ENCODE measurements around the gene PTPRT.
"Not testable (repeated sequence)": the region's sequence is repeated elsewhere in the genome, so short reads cannot be mapped to it uniquely, and the experiment has no call there.

Gene PTPRT

DNA sequence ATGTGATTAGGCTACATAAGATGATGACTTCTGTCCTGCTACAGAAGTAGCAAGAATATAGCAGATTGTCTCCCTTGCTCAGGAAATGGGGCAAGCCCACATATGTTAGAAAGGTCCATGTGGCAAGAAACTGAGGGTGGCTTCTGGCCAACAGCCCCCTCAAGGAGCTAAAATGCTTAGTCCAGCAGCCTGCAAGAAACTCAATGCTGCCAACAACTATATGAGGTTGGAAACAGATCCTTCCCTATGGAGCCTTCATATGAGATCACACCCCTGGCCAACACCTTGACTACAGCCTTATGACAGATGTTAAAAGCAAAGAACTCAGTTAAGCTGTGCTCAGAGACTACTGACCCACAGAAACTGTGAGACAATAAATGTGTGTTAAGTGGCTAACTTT lies 22.1 kb downstream of the PTPRT start:
- Histone ChIP-seq H3K27ac (ENCODE audit: low read depth, low read length) (no peak overlapping the region), H3K36me3 (ENCODE audit: control insufficient read depth in 5 of 5, insufficient read depth in 5 of 5, low read length in 5 of 5) (no peaks in the 10 kb centered on the region), H3K4me1 (ENCODE audit: control insufficient read depth in 5 of 5, insufficient read depth in 5 of 5, low read length in 5 of 5) (no peaks in the 10 kb centered on the region), H3K9me3 (ENCODE audit: control insufficient read depth in 5 of 5, low read length in 5 of 5) (no peaks in the 10 kb centered on the region), H3K27me3 (ENCODE audit: control insufficient read depth in 5 of 5, insufficient read depth in 4 of 5, low read length in 5 of 5) (peaks cover 0 to 11% (median 0%) of the 10 kb centered on the region in 5 donors), H3K4me3 (ENCODE audit: low read depth in 1 of 5, low read length in 5 of 5) (no peak overlapping the region), H3K9ac (ENCODE audit: low read length in 5 of 5) (no peak overlapping the region)

DNA sequence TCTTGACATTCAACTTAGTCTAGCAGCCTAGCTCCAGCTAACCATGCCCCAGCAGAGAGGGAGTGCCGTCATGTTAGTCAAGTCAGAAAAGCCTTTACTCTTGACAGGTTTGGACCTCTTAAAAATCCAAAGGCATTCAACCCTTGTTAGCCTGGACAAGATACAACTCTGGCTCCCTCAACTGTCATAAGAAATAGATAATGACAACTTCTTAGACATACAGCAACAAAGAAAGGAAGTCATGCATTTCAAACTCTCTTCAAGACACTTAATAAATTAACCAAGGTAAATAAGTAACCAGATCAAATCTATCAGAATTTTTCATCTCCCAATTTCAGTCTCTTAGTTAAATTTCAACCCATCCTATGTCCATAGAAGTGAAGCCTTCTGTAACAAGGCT lies 22.7 kb downstream of the PTPRT start:
- Histone ChIP-seq H3K27me3 (ENCODE audit: control insufficient read depth in 5 of 5, insufficient read depth in 4 of 5, low read length in 5 of 5) (peaks cover 0 to 13% (median 0%) of the 10 kb centered on the region in 5 donors), H3K4me1 (ENCODE audit: control insufficient read depth in 5 of 5, insufficient read depth in 5 of 5, low read length in 5 of 5) (peaks cover 0 to 2% (median 0%) of the 10 kb centered on the region in 5 donors), H3K27ac (ENCODE audit: low read depth, low read length) (no peak overlapping the region), H3K4me3 (ENCODE audit: low read depth in 1 of 5, low read length in 5 of 5) (no peak overlapping the region), H3K9ac (ENCODE audit: low read length in 5 of 5) (no peak overlapping the region), H3K36me3 (ENCODE audit: control insufficient read depth in 5 of 5, insufficient read depth in 5 of 5, low read length in 5 of 5) (no peaks in the 10 kb centered on the region), H3K9me3 (ENCODE audit: control insufficient read depth in 5 of 5, low read length in 5 of 5) (no peaks in the 10 kb centered on the region)

DNA sequence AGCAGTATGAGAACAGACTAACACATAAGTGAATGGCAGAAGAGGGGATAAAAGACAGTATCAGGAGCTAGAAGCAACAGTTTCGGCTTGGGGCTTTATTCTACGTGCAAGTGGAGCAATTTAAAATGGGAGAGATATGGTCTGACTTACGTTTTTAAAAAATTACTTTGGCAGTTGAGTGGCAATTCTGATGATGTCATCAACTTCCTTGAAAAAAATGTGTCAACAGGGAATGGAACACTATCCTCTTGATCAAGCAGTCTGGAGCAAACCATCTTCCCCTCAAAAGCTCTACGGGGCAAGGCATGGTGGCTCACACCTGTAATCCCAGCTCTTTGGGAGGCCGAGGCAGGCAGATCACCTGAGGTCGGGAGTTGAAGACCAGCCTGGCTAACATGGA lies 24.1 kb downstream of the PTPRT start:
- H3K27me3 ChIP-seq (ENCODE audit: control insufficient read depth in 5 of 5, insufficient read depth in 4 of 5, low read length in 5 of 5), result peaks cover 0 to 13% (median 3%) of the 10 kb centered on the region in 5 donors
- peaks cover 0 to 6% (median 2%) of the 10 kb centered on the region in 5 donors for H3K4me1 ChIP-seq (ENCODE audit: control insufficient read depth in 5 of 5, insufficient read depth in 5 of 5, low read length in 5 of 5)
- H3K4me3 ChIP-seq (ENCODE audit: low read depth in 1 of 5, low read length in 5 of 5), result no peak overlapping the region
- no peak overlapping the region for H3K27ac ChIP-seq (ENCODE audit: low read depth, low read length)
- no peaks in the 10 kb centered on the region for H3K9me3 ChIP-seq (ENCODE audit: control insufficient read depth in 5 of 5, low read length in 5 of 5)
- H3K36me3 ChIP-seq (ENCODE audit: control insufficient read depth in 5 of 5, insufficient read depth in 5 of 5, low read length in 5 of 5), result no peaks in the 10 kb centered on the region
- H3K9ac ChIP-seq (ENCODE audit: low read length in 5 of 5), result no peak overlapping the region

DNA sequence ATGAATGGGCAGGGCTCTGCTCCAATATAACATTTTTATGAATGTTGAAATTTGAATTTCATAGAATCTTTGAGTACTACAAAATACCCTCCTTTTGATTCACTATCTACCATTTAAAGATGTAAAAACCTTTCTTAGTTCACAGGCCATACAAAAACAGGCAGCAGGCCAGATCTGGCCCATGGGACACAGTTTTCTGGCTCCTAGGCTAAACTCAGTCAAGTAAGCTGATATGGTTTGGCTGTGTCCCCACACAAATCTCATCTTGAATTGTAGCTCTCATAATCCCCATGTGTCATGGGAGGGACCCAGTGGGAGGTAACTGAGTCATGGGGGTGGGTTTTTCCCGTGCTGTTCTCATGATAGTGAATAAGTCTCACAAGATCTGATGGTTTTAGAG lies 25.0 kb downstream of the PTPRT start:
- not testable (repeated sequence) for H3K9me3 ChIP-seq (ENCODE audit: control insufficient read depth in 5 of 5, low read length in 5 of 5); H3K4me1 ChIP-seq (ENCODE audit: control insufficient read depth in 5 of 5, insufficient read depth in 5 of 5, low read length in 5 of 5); H3K36me3 ChIP-seq (ENCODE audit: control insufficient read depth in 5 of 5, insufficient read depth in 5 of 5, low read length in 5 of 5); H3K4me3 ChIP-seq (ENCODE audit: low read depth in 1 of 5, low read length in 5 of 5); H3K27ac ChIP-seq (ENCODE audit: low read depth, low read length); H3K9ac ChIP-seq (ENCODE audit: low read length in 5 of 5)
- H3K27me3 ChIP-seq (ENCODE audit: control insufficient read depth in 5 of 5, insufficient read depth in 4 of 5, low read length in 5 of 5), result peaks cover 0 to 13% (median 3%) of the 10 kb centered on the region in 5 donors

DNA sequence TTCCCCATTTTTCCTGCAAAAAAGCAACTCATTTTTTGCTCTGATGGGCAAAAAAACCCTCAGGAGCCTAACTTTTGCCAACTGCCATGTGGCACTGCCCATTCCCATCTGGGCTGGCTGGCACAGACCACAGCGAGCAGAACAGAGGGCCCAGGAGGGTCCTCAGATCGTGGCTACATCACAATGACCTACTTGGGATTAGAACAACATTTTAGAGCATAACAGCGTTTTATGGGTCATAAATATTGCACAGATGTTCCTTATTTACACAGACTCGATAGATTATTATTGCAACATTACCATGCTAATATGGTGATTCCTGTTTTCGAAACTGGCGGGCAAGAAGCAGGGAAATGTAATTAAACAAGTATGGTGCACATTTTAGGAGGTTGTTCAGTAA lies 28.0 kb downstream of the PTPRT start:
- H3K9ac ChIP-seq (ENCODE audit: low read length in 5 of 5), result no peak overlapping the region
- peaks cover 0 to 8% (median 4%) of the 10 kb centered on the region in 5 donors for H3K27me3 ChIP-seq (ENCODE audit: control insufficient read depth in 5 of 5, insufficient read depth in 4 of 5, low read length in 5 of 5)
- no peak overlapping the region for H3K27ac ChIP-seq (ENCODE audit: low read depth, low read length)

DNA sequence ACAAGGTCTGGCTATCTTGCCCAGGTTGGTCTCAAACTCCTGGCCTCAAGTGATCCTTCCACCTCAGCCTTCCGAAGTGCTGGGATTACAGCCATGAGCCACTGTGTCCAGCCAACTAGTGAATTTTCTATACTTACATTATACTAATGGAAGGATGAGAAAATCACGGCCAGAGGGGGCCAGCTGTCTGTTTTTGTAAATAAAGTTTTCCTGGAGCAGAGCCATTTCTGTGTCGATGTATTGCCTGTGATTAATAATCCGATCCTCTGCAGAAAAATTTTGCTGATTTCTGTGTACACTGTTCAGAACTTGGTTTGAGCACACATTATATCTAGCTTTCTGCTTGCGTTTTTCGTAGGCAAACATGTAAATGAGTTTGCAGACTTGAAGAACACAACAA lies 28.8 kb downstream of the PTPRT start:
- H3K9ac ChIP-seq (ENCODE audit: low read length in 5 of 5), result no peak overlapping the region
- peaks cover 0 to 8% (median 4%) of the 10 kb centered on the region in 5 donors for H3K27me3 ChIP-seq (ENCODE audit: control insufficient read depth in 5 of 5, insufficient read depth in 4 of 5, low read length in 5 of 5)
- H3K27ac ChIP-seq (ENCODE audit: low read depth, low read length), result no peak overlapping the region
- peaks cover 0 to 6% (median 2%) of the 10 kb centered on the region in 5 donors for H3K4me1 ChIP-seq (ENCODE audit: control insufficient read depth in 5 of 5, insufficient read depth in 5 of 5, low read length in 5 of 5)
- H3K9me3 ChIP-seq (ENCODE audit: control insufficient read depth in 5 of 5, low read length in 5 of 5), result peaks cover 0 to 3% (median 0%) of the 10 kb centered on the region in 5 donors
- H3K4me3 ChIP-seq (ENCODE audit: low read depth in 1 of 5, low read length in 5 of 5), result no peak overlapping the region
- no peaks in the 10 kb centered on the region for H3K36me3 ChIP-seq (ENCODE audit: control insufficient read depth in 5 of 5, insufficient read depth in 5 of 5, low read length in 5 of 5)

More for the DNA sequence above, 28.0 kb downstream of the PTPRT start:
- Histone ChIP-seq H3K4me3 (ENCODE audit: low read depth in 1 of 5, low read length in 5 of 5) (no peak overlapping the region), H3K36me3 (ENCODE audit: control insufficient read depth in 5 of 5, insufficient read depth in 5 of 5, low read length in 5 of 5) (no peaks in the 10 kb centered on the region), H3K9me3 (ENCODE audit: control insufficient read depth in 5 of 5, low read length in 5 of 5) (peaks cover 0 to 3% (median 0%) of the 10 kb centered on the region in 5 donors), H3K4me1 (ENCODE audit: control insufficient read depth in 5 of 5, insufficient read depth in 5 of 5, low read length in 5 of 5) (peaks cover 0 to 6% (median 2%) of the 10 kb centered on the region in 5 donors)

DNA sequence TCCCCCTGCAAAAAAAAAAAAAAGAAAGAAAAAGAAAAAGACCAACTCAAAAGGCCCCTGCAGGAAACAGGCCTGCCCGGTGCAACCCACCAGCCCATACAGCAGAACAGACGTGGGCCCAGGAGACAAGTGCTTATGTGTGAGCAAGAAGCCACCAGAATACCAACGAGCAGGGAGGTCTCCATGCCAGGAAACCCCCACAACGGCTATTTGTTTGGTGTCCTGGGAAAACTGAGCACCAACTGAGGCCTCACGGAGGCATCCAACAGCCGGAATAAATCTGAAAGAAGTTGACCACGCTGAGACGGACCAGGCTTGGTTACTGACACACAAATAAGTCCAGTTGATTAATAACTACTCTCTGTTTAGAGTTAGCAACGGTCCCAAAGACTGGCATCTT lies 29.7 kb downstream of the PTPRT start:
- Histone ChIP-seq H3K4me1 (ENCODE audit: control insufficient read depth in 5 of 5, insufficient read depth in 5 of 5, low read length in 5 of 5) (peaks cover 0 to 6% (median 2%) of the 10 kb centered on the region in 5 donors), H3K9me3 (ENCODE audit: control insufficient read depth in 5 of 5, low read length in 5 of 5) (peaks cover 0 to 3% (median 0%) of the 10 kb centered on the region in 5 donors), H3K27ac (ENCODE audit: low read depth, low read length) (no peak overlapping the region), H3K36me3 (ENCODE audit: control insufficient read depth in 5 of 5, insufficient read depth in 5 of 5, low read length in 5 of 5) (no peaks in the 10 kb centered on the region), H3K9ac (ENCODE audit: low read length in 5 of 5) (no peak overlapping the region), H3K4me3 (ENCODE audit: low read depth in 1 of 5, low read length in 5 of 5) (no peak overlapping the region), H3K27me3 (ENCODE audit: control insufficient read depth in 5 of 5, insufficient read depth in 4 of 5, low read length in 5 of 5) (peaks cover 0 to 8% (median 4%) of the 10 kb centered on the region in 5 donors)

DNA sequence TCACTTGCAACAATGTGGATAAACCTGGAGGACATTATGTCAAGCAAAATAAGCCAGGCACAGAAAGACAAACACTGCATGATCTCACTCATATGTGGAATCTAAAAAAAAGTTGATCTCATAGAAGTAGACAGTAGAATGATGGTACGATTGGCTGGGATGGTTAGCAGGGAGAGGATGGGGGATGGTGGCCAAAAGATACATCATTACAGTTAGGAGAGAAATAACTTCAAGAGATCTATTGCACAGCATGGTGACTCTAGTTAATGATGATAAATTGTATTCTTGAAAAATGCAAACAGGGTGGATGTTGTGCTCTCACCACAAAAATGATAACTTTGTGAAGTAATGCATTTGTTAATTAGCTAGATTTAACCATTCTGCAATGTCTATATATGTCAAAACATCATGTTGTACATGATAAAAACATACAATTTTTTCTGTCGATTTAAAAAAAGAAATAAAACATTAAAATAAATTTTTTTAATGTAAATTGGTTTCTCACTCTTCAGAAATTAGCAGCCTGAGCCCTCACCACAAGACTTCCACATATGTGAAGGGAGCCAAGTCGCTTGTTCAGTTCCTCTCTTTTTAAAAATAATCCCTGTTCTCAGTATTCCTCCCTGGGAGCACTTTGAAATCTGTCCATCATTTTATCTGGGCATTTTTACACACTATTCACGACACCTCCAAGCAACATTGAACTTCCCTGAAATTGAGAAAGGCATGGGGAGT lies 34.2 kb downstream of the PTPRT start:
- Histone ChIP-seq H3K9me3 (ENCODE audit: control insufficient read depth in 5 of 5, low read length in 5 of 5) (peaks cover 0 to 3% (median 0%) of the 10 kb centered on the region in 5 donors), H3K4me1 (ENCODE audit: control insufficient read depth in 5 of 5, insufficient read depth in 5 of 5, low read length in 5 of 5) (no peaks in the 10 kb centered on the region), H3K9ac (ENCODE audit: low read length in 5 of 5) (no peak overlapping the region), H3K36me3 (ENCODE audit: control insufficient read depth in 5 of 5, insufficient read depth in 5 of 5, low read length in 5 of 5) (no peaks in the 10 kb centered on the region), H3K27ac (ENCODE audit: low read depth, low read length) (no peak overlapping the region), H3K27me3 (ENCODE audit: control insufficient read depth in 5 of 5, insufficient read depth in 4 of 5, low read length in 5 of 5) (peaks cover 0 to 5% (median 2%) of the 10 kb centered on the region in 5 donors), H3K4me3 (ENCODE audit: low read depth in 1 of 5, low read length in 5 of 5) (no peak overlapping the region)

DNA sequence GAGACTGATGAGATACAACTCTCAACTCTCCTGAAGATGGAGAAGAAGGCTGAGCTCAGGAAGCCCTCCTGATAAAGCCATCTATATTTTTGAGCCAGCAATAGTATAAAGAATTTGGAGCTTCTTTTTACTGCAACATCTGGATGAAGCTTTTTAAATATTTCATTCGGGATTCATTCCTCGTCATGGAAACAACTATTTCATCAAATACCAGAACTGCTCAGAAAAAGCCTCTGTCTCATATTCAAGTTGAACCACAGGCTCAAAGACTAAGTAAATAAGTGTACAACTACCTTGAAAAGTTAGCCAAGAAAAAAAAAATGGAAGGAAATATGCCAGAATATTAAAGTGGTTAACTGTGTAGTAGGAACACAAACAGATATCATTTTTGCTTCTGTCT lies 37.8 kb downstream of the PTPRT start:
- Histone ChIP-seq H3K27ac (ENCODE audit: low read depth, low read length) (no peak overlapping the region), H3K27me3 (ENCODE audit: control insufficient read depth in 5 of 5, insufficient read depth in 4 of 5, low read length in 5 of 5) (peaks cover 0 to 4% (median 3%) of the 10 kb centered on the region in 5 donors), H3K9me3 (ENCODE audit: control insufficient read depth in 5 of 5, low read length in 5 of 5) (no peaks in the 10 kb centered on the region), H3K4me1 (ENCODE audit: control insufficient read depth in 5 of 5, insufficient read depth in 5 of 5, low read length in 5 of 5) (no peaks in the 10 kb centered on the region), H3K4me3 (ENCODE audit: low read depth in 1 of 5, low read length in 5 of 5) (no peak overlapping the region), H3K9ac (ENCODE audit: low read length in 5 of 5) (no peak overlapping the region), H3K36me3 (ENCODE audit: control insufficient read depth in 5 of 5, insufficient read depth in 5 of 5, low read length in 5 of 5) (no peaks in the 10 kb centered on the region)

DNA sequence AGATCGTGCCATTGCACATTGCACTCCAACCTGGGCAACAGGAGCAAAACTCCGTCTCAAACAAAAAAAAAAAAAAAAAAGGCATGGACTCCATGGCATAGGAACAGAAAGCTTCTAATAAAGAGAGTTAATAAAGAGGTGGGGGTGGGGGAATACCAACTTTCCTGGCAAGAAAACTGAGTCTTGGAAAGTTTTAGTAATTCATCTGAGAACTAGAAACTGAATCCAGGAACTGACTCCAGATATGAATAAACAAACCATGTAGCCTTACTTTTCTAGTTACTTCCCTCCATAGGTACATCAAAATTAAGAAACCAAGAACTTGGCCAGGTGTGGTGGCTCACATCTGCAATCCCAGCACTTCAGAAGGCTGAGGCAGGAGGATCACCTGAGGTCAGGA lies 38.5 kb downstream of the PTPRT start:
- no peak overlapping the region for H3K4me3 ChIP-seq (ENCODE audit: low read depth in 1 of 5, low read length in 5 of 5)
- no peaks in the 10 kb centered on the region for H3K4me1 ChIP-seq (ENCODE audit: control insufficient read depth in 5 of 5, insufficient read depth in 5 of 5, low read length in 5 of 5)
- peaks cover 0 to 6% (median 0%) of the 10 kb centered on the region in 5 donors for H3K27me3 ChIP-seq (ENCODE audit: control insufficient read depth in 5 of 5, insufficient read depth in 4 of 5, low read length in 5 of 5)
- H3K27ac ChIP-seq (ENCODE audit: low read depth, low read length), result no peak overlapping the region
- H3K36me3 ChIP-seq (ENCODE audit: control insufficient read depth in 5 of 5, insufficient read depth in 5 of 5, low read length in 5 of 5), result no peaks in the 10 kb centered on the region
- no peaks in the 10 kb centered on the region for H3K9me3 ChIP-seq (ENCODE audit: control insufficient read depth in 5 of 5, low read length in 5 of 5)
- H3K9ac ChIP-seq (ENCODE audit: low read length in 5 of 5), result no peak overlapping the region
